GM23338 (cell line): ENCODE measurements around the gene DENND6A.

Experiments used
- CREB1 ChIP-seq: fragments of 250-450 bp; sonication (Bioruptor Pico); IDR thresholded peaks from 2 replicates; pipeline ENCODE4 v1.5.0; 2020; ENCODE audit warnings: low read depth, mild to moderate bottlenecking, moderate library complexity
- EZH2 ChIP-seq: fragments of 200-600 bp; sonication (generic); IDR thresholded peaks from one replicate; pipeline ENCODE4 v1.8.0; 2017; ENCODE audit warnings: antibody characterized with exemption, mild to moderate bottlenecking, low read depth; ENCODE audit not compliant: unreplicated experiment
- EZH2phosphoT487 ChIP-seq: fragments of 200-600 bp; sonication (generic); IDR thresholded peaks from one replicate; pipeline ENCODE4 v1.8.1; 2018; ENCODE audit warnings: antibody characterized with exemption; ENCODE audit not compliant: unreplicated experiment
- JUNB ChIP-seq: IDR thresholded peaks from one replicate; pipeline ENCODE4 v1.6.1; 2016; ENCODE audit warnings: antibody characterized with exemption; ENCODE audit not compliant: unreplicated experiment
- POLR2AphosphoS5 ChIP-seq: IDR thresholded peaks from 2 replicates; pipeline ENCODE4 v1.6.1; 2016; ENCODE audit warnings: antibody characterized with exemption, low read depth
- REST ChIP-seq: IDR thresholded peaks from one replicate; pipeline ENCODE4 v1.6.1; 2018; ENCODE audit warnings: antibody characterized with exemption; ENCODE audit not compliant: unreplicated experiment
- ZNF114 ChIP-seq: fragments of 250-450 bp; sonication (Bioruptor Pico); IDR thresholded peaks from 2 replicates; pipeline ENCODE4 v1.5.0; 2020; ENCODE audit warnings: mild to moderate bottlenecking, moderate library complexity
- TF ChIP-seq, protein P1 (sequence below), 2 experiments: fragments of 200-600 bp in 1 of 2; sonication (generic) in 1 of 2; conservative IDR thresholded peaks; 2 replicates each; pipeline versions ENCODE4 v1.5.1 to v1.6.1; 2016 to 2017; ENCODE audit warnings: antibody characterized with exemption in 2 of 2, low read depth in 2 of 2, mild to moderate bottlenecking in 2 of 2, moderate library complexity in 1 of 2

DNA sequence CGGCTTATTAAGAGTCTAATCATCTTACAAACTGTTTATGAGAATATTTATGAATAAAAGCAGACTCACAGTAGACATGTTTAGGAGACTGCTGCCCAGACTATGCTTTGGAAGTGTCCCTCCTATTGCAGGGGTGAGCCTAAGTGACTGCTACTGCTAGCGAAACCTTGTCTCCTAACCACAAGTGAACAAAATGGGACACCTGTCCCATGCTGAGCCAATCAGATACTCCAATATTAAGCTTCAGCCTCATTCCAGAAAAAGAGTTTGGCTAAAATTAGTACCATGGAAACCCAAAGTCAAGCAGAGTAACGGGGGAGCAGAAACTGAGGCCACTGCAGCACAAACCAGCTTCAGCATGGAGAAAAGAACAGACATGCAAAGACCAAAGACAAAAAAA, 4.6 kb downstream of the DENND6A start:
- TF ChIP-seq EZH2phosphoT487 (no peak), EZH2 (no peak), CREB1 (CRISPR knock-in tag) (no peak), ZNF114 (CRISPR knock-in tag) (no peak), JUNB (no peak), REST (no peak), POLR2AphosphoS5 (no peak)
- TF ChIP-seq, protein P1, sequence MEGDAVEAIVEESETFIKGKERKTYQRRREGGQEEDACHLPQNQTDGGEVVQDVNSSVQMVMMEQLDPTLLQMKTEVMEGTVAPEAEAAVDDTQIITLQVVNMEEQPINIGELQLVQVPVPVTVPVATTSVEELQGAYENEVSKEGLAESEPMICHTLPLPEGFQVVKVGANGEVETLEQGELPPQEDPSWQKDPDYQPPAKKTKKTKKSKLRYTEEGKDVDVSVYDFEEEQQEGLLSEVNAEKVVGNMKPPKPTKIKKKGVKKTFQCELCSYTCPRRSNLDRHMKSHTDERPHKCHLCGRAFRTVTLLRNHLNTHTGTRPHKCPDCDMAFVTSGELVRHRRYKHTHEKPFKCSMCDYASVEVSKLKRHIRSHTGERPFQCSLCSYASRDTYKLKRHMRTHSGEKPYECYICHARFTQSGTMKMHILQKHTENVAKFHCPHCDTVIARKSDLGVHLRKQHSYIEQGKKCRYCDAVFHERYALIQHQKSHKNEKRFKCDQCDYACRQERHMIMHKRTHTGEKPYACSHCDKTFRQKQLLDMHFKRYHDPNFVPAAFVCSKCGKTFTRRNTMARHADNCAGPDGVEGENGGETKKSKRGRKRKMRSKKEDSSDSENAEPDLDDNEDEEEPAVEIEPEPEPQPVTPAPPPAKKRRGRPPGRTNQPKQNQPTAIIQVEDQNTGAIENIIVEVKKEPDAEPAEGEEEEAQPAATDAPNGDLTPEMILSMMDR (conservative IDR thresholded peaks at IDR 0.05; ENCODE audit: low read depth in 2 of 2): no peak
